Hepatocyte (in vitro differentiated cells): Measurements from ENCODE around the gene FOXC2. TPM values are rescaled to one million over a fixed set of nuclear protein-coding genes. Genes with fewer than 3 reads are reported as not detected.

Experiments
- DNase-seq: peaks from one replicate; pipeline ENCODE4 v3.0.0-alpha.2; 2016; ENCODE audit warnings: low spot score
- H2AFZ ChIP-seq: fragments of 200-600 bp; sonication (generic); 2 replicates; pipeline ENCODE4 v1.6.0; 2016; ENCODE audit warnings: antibody characterized with exemption, mild to moderate bottlenecking
- H3K27ac ChIP-seq: fragments of 200-600 bp; sonication (generic); 2 replicates; pipeline ENCODE4 v1.5.1; 2016; ENCODE audit warnings: mild to moderate bottlenecking
- H3K27me3 ChIP-seq: fragments of 200-600 bp; sonication (generic); 2 replicates; pipeline ENCODE4 v1.6.1; 2016
- H3K36me3 ChIP-seq: fragments of 200-600 bp; sonication (generic); replicated peaks from 2 replicates; pipeline ENCODE4 v1.5.1; 2016; ENCODE audit warnings: low read depth; ENCODE audit not compliant: insufficient read depth
- H3K4me1 ChIP-seq: fragments of 200-600 bp; sonication (generic); 2 replicates; pipeline ENCODE4 v1.5.1; 2016; ENCODE audit warnings: mild to moderate bottlenecking, moderate library complexity; ENCODE audit not compliant: insufficient read depth
- H3K4me2 ChIP-seq: fragments of 200-600 bp; sonication (generic); 2 replicates; pipeline ENCODE4 v1.6.0; 2016
- H3K4me3 ChIP-seq: fragments of 200-600 bp; sonication (generic); 2 replicates; pipeline ENCODE4 v1.5.1; 2016; ENCODE audit warnings: mild to moderate bottlenecking
- H3K79me2 ChIP-seq: fragments of 200-600 bp; sonication (generic); 2 replicates; pipeline ENCODE4 v1.6.0; 2017; ENCODE audit warnings: mild to moderate bottlenecking
- H3K9me2 ChIP-seq: fragments of 200-600 bp; sonication (generic); replicated peaks from 2 replicates; pipeline ENCODE4 v1.6.0; 2017; ENCODE audit warnings: mild to moderate bottlenecking; ENCODE audit not compliant: insufficient read depth
- H3K9me3 ChIP-seq: fragments of 200-600 bp; sonication (generic); 2 replicates; pipeline ENCODE4 v1.5.1; 2016; ENCODE audit warnings: low read depth, mild to moderate bottlenecking
- H4K20me1 ChIP-seq: fragments of 200-600 bp; sonication (generic); 2 replicates; pipeline ENCODE4 v1.6.0; 2016; ENCODE audit warnings: mild to moderate bottlenecking; ENCODE audit not compliant: insufficient read depth, poor library complexity, severe bottlenecking
- EZH2 ChIP-seq: fragments of 200-600 bp; sonication (generic); IDR thresholded peaks from 2 replicates; pipeline ENCODE4 v1.6.1; 2016; ENCODE audit warnings: antibody characterized with exemption, mild to moderate bottlenecking, borderline replicate concordance
- EZH2phosphoT487 ChIP-seq: fragments of 200-600 bp; sonication (generic); IDR thresholded peaks from one replicate; pipeline ENCODE4 v1.6.1; 2018; ENCODE audit warnings: antibody characterized with exemption, mild to moderate bottlenecking, low read depth, moderate library complexity; ENCODE audit not compliant: unreplicated experiment, severe bottlenecking
- WGBS: methylation state at CpG from one replicate; pipeline ENCODE4 v1.1.6; 2016; ENCODE audit warnings: low lambda C conversion rate; ENCODE audit errors: missing lambda C conversion rate; 5-methylcytosine and 5-hydroxymethylcytosine counted together
- polyA plus RNA-seq: library from polyadenylated mRNA; unstranded; fragments of >200 nt; fragmentation: Nextera tagmentation; extraction: Ambion mirVana; gene quantifications from 2 replicates; pipeline ENCODE4 v1.2.1, GENCODE V29; 2016
- total RNA-seq: library from RNA; depleted of rRNA; stranded (reverse); fragments of >200 nt; gene quantifications from 2 replicates; pipeline ENCODE4 v1.2.3, GENCODE V29; 2014
- TF ChIP-seq, protein P1 (sequence below): fragments of 200-600 bp; sonication (generic); IDR thresholded peaks from 2 replicates; pipeline ENCODE4 v1.5.1; 2016; ENCODE audit warnings: antibody characterized with exemption, mild to moderate bottlenecking; ENCODE audit not compliant: poor library complexity

FOXC2 gene
- total and polyA plus RNA-seq, 2 experiments from 2014 or later: 0.30 TPM; not detected in 1

DNA sequence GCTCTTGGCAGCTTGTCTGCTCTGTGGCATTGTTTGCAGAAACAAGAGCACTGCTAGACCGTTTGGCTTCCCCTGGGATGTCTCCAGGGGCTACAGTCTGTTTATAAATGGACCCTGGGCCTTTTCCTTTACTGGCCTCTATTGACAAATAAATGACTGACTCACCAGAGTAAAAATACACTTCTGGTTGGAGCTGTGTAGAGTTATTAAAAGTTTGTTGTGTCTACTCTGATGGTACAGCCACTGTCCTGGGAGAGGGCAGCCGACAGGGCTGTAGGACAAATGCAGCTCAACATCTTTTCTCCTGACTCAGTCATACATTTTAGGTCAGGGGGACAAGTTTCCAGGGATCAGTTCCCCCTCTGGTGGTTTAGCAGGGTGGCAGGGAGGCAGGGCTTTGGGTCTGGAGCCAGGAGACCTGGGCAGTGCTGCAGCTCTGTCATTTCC is 41.7 kb downstream of the FOXC2 start:
- no peak overlapping the region for H3K27ac ChIP-seq
- no peaks in the 10 kb centered on the region for H3K79me2 ChIP-seq
- no peaks in the 10 kb centered on the region for H3K4me1 ChIP-seq
- H4K20me1 ChIP-seq: no peaks in the 10 kb centered on the region
- TF ChIP-seq EZH2phosphoT487: no peak
- TF ChIP-seq, protein P1, sequence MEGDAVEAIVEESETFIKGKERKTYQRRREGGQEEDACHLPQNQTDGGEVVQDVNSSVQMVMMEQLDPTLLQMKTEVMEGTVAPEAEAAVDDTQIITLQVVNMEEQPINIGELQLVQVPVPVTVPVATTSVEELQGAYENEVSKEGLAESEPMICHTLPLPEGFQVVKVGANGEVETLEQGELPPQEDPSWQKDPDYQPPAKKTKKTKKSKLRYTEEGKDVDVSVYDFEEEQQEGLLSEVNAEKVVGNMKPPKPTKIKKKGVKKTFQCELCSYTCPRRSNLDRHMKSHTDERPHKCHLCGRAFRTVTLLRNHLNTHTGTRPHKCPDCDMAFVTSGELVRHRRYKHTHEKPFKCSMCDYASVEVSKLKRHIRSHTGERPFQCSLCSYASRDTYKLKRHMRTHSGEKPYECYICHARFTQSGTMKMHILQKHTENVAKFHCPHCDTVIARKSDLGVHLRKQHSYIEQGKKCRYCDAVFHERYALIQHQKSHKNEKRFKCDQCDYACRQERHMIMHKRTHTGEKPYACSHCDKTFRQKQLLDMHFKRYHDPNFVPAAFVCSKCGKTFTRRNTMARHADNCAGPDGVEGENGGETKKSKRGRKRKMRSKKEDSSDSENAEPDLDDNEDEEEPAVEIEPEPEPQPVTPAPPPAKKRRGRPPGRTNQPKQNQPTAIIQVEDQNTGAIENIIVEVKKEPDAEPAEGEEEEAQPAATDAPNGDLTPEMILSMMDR: no peak
- TF ChIP-seq EZH2: no peak
- H3K4me2 ChIP-seq: no peak overlapping the region
- 58% methylated on average over 2 of the region's 2 CpGs for WGBS
- no peak overlapping the region for H3K4me3 ChIP-seq
- no peaks in the 10 kb centered on the region for H3K9me2 ChIP-seq
- no peaks in the 10 kb centered on the region for H3K9me3 ChIP-seq
- no peak for DNase-seq
- H3K27me3 ChIP-seq: no peaks in the 10 kb centered on the region
- no peaks in the 10 kb centered on the region for H3K36me3 ChIP-seq
- no peak overlapping the region for H2AFZ ChIP-seq

DNA sequence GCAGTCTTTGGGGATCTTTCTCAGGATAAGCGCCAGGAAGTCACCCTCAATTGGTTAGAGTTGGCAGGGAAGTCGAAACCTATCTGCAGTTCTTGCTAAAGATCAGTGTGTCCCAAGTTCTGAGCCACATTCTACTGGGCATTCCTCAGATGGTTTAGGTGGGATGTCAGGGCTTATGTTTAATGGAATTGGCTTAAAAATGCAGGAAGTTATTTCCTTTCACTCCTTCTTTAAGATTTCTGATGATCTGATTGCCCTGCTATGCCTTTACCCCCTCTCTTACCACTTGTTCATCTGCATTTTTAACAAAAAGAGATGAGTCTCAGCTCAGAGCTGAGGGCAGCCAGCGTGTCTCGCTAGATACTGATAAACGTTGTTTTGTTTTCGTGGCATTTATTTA is 42.5 kb downstream of the FOXC2 start:
- no peaks in the 10 kb centered on the region for H4K20me1 ChIP-seq
- no peaks in the 10 kb centered on the region for H3K4me1 ChIP-seq
- 76% methylated on average over 6 of the region's 6 CpGs for WGBS
- H3K36me3 ChIP-seq: no peaks in the 10 kb centered on the region
- no peak overlapping the region for H2AFZ ChIP-seq
- H3K27me3 ChIP-seq: no peaks in the 10 kb centered on the region
- TF ChIP-seq EZH2: no peak
- TF ChIP-seq EZH2phosphoT487: no peak
- TF ChIP-seq, protein P1: no peak
- H3K9me3 ChIP-seq: no peaks in the 10 kb centered on the region
- no peak overlapping the region for H3K27ac ChIP-seq
- H3K4me2 ChIP-seq: no peak overlapping the region
- no peaks in the 10 kb centered on the region for H3K9me2 ChIP-seq
- H3K79me2 ChIP-seq: no peaks in the 10 kb centered on the region
- H3K4me3 ChIP-seq: no peak overlapping the region
- DNase-seq: no peak

DNA sequence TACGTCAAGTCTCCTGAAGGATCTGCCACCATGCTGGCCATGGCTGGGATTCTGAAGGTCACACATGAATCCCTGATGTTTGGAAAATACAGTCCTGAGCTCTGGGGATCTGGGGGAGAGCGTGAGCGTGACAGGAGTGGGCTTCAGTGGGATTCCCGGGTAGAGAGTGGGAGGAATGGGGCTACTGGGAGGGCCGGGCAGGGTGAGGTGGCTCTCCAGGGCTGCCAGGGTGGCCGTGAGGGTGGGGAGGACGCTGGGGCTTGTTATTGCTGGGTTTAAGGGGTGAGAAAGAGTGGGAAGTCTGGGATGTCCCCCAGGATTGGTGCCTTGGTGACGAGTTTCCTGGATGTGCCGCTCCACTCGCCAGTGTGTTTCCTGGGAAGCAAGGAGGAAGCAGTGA is 43.0 kb downstream of the FOXC2 start:
- H3K27ac ChIP-seq: no peak overlapping the region
- WGBS: 94% methylated on average over 10 of the region's 10 CpGs
- H3K79me2 ChIP-seq: no peaks in the 10 kb centered on the region
- no peaks in the 10 kb centered on the region for H4K20me1 ChIP-seq
- no peak overlapping the region for H3K4me3 ChIP-seq
- no peak overlapping the region for H2AFZ ChIP-seq
- no peaks in the 10 kb centered on the region for H3K36me3 ChIP-seq
- no peaks in the 10 kb centered on the region for H3K27me3 ChIP-seq
- no peak for DNase-seq
- H3K9me2 ChIP-seq: no peaks in the 10 kb centered on the region
- TF ChIP-seq EZH2 (no peak), EZH2phosphoT487 (no peak)
- TF ChIP-seq, protein P1: no peak
- no peaks in the 10 kb centered on the region for H3K9me3 ChIP-seq
- no peaks in the 10 kb centered on the region for H3K4me1 ChIP-seq
- H3K4me2 ChIP-seq: no peak overlapping the region
